Head of caudate nucleus (tissue), 42 donors: ENCODE measurements around the gene SPAG8.

Experiments
- DNase-seq, 42 donors: peaks; one replicate each; pipeline versions ENCODE4 v3.0.0 to v3.0.0-alpha.2; 2020 to 2021; ENCODE audit warnings: mixed read lengths in 7 of 42
- intact Hi-C: fragments of 100-400 bp; cut with DNase I; formaldehyde crosslinking; loops from one replicate; pipeline ENCODE4 v1.15.0; 2022

The SPAG8 gene

DNA sequence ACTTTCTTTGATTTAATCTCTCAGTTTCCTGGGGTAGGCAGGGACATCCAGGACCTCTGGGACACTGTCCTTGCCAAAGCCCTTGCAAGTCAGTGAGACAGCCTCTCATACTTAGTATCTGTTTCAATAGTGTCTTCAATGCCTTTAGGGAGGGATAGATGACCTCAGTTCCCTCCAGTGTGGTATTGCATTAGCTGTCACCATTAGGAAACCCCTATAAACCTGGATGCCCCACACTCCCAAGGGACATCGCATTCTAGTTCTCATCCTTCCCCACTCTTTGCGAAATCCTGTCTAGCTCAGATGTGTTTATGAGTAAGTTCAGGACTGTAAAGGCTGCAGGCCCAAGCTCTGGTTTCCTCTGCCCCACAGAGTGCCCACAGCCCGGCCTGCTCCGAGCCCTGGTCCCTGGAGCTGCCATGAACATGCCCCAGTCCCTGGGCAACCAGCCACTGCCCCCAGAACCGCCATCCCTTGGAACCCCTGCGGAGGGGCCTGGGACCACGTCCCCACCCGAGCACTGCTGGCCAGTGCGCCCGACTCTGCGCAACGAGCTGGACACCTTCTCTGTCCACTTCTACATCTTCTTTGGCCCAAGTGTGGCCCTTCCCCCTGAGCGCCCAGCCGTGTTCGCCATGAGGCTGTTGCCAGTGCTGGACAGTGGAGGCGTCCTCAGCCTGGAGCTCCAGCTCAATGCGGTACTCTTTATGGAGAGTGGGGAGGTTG lies 30.1 kb upstream of the SPAG8 start:
- DNase-seq: no peak
- intact Hi-C loops: no loop called here

DNA sequence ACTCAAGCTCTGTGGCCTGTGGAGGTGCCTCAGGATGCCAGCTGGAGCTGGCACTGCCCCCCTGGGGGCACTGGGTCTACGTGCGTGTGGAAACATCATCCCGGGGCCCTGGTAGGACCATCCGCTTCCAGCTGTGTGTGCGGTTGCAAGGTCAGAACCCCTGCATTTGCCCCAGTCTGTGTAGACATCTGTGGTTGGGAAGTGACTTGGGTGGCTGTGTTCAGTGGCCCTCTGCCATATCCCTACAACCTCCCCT lies 29.5 kb upstream of the SPAG8 start:
- DNase-seq: no peak
- intact Hi-C loops: no loop called here

DNA sequence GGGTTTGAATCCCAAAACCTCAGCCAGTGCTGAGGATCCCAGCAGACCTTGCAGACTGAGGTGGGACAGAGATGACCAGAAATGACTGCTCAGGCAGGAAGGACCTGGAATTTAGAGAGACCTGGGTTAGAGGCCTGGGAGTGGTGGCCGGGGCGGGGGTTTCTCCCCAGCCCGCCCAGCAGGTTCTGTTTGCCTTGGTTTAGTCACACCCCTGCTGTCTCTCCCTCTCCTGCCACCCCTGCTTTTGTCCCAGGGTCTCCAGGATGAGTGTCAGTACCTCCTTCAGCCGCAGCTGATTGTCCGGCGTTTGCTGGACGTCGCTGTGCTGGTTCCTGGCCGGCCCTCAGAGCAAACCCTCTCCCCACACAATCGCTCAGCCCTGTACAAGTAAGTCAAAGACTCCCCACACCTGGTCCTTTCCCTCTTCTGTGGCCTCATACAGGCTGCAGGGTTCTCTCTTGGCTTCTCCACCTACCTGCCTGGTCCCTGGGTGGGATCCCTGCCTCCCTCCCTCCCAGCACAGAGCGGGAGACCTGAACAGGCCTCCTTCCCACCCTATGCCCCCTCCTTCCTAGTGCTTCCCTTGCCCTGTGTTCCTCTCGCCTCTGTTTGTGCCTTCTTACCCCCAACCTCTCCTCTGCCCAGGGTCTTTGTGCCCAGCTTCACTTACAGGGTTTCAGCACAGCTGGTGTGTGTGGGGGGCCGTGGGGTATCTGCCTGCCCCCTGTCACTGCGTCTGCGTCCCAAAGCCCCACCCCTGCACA lies 29.0 kb upstream of the SPAG8 start:
- DNase-seq: no peak
- intact Hi-C loops: no loop called here

DNA sequence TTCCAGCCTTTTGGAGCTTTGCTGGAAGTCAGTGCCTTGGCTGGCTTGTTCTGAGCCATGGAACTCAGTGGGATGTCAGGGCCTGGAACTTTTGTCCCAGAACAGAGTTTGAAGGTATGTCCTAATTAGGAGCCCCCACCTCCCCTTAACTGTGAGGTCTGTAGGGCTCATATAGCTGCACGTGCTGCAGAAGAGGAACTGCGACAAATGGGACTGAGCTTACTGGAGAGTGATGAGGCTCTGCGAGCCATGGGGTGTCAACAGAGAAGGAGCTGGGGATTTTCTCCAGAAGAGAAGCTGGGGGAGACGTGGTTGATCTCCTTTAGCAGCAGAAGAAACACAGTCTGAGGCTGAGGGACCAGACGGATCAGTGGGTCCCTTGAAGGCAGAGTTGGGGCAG lies 27.9 kb upstream of the SPAG8 start:
- DNase-seq: no peak
- intact Hi-C loops: no loop called here

DNA sequence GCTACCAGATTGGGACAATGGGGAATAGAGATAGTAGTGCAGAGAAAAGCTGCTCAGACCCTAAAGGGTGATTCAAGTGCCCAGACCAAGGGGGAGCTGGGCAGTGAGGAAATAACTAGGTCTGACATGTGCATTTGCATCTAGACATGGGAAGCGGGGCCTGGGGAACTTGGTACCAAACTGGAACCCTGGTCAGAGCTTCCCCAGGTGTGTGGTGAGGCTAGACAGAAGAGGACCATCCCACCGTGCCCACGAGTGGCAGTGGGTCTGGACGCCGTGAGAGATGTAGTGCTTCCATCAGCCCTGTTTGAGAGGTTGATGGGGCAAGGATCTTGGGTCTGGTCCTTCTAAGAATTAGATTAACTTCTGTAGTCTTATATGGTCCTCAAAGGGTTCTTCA lies 24.5 kb upstream of the SPAG8 start:
- intact Hi-C loops: no loop called here

DNA sequence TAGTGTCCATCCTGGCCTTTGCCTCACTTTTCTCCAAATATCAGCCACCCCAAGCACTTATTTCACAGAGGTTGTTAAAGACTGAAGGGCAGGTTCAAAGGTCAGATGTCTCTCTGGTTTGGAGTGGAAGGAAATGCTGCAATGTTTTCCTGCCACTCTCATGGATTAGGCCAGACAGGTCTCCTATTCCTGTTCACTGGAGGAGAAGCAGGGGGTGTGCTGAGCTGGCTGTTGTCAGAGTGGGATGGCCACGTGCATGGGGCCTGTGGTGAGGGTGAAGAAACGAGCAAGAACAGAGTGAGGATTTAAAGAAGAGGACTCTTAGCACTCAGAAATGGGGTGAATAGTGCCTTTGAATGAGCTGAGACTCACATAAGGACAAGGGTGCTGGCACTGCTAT lies 23.7 kb upstream of the SPAG8 start:
- DNase-seq: no peak
- intact Hi-C loops: no loop called here

More for the DNA sequence above, 24.5 kb upstream of the SPAG8 start:
- DNase-seq: no peak

DNA sequence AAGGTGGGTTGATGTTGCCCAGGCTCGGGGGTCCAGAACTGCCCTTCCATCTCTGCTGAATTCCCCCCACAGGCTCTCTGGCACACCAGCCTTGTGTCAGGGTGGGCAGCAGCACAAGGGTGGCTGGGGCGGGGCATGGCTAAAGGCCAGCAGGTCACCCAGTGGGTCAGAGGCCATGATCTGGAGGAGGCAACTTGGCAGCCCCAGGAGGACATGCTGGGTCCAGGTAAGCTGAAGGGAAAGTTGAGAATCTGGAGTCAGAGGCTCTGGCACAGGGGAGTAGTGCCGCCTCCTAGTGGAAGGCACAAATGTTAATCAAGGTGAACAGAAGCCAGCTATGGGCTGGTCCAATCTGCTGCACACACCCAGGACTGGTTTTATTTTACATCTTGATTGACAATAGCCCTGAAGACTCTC lies 23.2 kb upstream of the SPAG8 start:
- no peak for DNase-seq
- intact Hi-C loops: no loop called here

DNA sequence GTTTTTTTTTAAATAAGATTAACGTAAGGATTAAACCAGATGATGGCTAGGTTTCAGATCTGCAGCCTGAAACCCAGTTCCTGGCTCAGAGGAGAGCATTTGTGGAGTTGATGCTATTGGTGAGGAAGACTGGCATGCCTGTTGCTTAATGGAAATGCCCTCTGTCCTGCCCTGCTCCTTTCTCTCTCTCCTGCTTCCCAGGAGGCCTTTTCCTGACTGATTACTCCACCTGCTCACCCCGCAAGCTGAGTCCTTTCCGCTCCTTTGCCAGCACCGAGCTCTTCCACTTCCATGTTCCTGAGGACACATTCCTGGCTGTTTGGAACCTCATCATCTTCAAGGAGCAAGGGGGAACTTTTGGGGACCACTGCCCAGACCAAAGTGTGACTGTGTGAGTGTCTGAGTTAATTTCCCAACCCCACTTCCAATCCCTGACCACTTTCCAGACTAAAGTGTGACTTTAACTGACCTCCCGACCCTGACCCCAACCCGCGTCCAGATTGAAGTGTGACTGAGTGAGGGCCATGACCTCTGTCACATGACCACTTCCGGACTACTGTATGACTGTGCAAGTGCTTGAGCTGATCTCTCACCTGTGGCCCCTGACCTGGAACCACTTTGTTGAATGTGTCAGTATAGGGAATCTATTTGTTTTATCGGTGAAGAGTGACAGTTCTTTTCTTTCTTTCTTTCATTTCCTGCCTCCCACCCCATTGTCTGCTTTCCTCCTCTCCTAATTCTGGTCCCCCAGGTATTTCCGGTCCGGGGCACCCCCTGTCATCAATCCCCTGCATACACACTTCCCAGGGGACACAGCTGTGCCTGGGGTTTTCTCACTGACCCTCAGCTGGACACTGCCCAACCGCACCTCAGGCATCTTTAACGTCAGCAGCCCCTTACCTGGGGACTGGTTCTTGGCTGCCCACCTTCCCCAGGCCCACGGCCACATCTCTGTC lies 22.5 kb upstream of the SPAG8 start:
- DNase-seq: no peak
- intact Hi-C loops: no loop called here

DNA sequence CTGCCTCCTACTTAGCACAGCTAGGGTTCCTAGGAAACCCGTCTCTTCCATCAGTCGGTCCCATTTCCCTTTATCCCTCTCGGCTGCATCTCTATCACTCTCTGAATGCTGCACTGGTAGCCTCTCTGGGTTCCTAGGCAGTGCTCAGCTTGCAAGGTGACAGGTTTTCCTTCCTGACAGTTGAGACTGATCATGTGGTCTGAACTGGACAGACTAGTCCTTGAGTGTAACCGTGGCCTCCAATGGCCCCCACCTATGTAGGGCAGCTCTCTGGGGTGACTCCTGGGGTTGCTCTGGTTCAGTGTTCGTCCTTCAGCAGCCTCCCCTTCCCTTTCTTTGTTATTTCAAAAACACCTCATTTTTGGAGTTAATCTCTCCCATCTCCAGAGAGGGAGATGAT lies 20.8 kb upstream of the SPAG8 start:
- intact Hi-C loops: no loop called here
- DNase-seq: no peak

DNA sequence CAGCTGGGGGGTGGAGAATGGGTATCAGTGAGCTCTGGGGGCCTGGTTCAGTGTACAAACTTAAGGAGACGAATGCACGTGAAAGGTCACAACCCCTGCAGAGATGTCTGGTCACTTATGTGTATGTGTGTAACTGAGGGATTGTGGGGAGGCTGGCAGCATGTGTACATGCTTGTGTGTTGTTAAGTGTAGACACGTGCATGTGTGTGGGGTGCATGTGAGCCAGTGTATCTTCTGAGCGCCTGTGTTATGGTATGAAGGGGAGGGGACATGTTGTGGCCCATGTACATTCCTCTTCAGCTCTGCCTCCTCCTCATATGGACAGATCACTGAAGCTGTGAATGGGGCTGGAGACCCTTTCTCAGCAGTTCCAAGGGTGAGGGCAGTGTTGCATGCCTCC lies 19.0 kb upstream of the SPAG8 start:
- intact Hi-C loops: no loop called here
- DNase-seq: no peak

DNA sequence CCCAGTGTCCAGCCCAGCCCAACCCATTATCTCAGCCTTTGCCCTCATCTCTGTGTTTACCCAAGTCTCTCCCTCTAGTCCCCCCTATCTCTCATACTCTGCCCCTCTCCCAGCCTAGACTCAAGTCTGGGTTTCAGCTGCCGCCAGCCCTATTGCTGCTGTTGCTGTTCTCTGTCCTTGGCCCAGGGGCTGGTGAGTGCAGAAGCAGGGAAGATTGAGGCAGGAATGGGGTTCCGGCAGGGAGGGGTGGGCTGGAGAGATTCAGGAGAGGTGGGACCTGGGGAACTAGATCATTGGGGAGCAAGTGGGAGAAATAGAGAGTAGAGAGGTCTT lies 17.7 kb upstream of the SPAG8 start:
- intact Hi-C loops: no loop called here
- peak in 6 of 42 donors; percentile 17 to 43 (median 28) for DNase-seq

DNA sequence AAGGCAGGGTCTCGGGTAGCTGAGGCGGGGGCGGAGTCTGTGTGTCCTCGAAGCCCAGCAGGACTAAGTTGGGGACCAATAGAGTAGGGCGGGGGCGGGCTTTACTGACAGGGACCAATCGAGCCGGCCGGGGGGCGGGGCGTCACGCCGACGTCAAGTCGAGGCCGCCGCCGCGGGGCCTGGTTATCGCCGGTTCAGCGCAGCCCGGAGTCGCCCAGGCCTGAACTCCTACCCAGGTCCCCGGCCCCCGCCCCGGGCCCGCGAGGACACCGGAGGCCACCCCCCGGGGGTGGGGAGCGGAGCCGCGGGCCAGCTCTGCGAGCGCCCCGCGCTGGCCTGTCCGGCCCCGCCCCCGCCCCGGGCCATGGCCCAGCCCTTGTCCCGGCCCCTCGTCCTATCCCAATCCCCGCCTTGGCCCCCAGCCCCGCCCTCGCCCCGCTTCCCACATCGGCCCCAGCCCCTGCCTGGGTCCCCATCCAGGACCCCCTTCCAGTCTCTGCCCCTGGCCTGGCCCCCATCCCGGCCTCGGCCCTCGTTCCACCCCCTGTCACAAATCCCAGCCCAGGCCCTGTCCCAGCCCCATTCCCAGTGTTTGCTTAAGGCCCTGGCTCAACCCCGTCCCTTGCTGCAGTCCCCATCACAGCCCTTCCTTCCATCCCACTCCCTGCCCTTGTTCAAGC lies 17.2 kb upstream of the SPAG8 start, which contains the start of gene TMEM8B:
TMEM8B (plus strand) TSS at position 145 of the 680 bp plus-strand sequence; CDS start at position 365, 220 bp downstream.
- intact Hi-C loops: no loop called here
- DNase-seq: peak; percentile 94 to 99 (median 97)

DNA sequence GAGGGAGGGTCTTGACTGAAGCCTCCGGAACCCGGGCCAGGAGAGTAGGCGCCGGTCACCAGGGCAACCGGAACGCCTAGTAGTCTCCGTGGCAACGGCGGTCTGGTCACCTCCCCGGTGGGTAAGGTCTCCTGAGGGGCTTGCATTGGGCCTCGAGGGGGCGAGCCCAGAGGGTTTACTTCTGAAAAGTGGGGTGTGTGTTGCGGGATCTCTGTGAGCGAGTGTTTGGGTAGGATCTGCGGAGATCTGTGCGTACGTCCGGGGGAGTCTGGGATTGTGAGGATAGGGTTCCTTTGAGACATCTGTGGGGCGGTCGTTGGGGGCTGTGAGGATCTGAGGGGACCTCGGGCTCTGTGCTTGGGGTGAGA lies 16.6 kb upstream of the SPAG8 start, which contains the start of gene FAM221B:
FAM221B (minus strand) TSS at position 17 of the 368 bp plus-strand sequence. CDS start 2,571 bp downstream, outside the sequence.
- peak in 19 of 42 donors; percentile 12 to 49 (median 27) for DNase-seq
- intact Hi-C loops: no loop called here

DNA sequence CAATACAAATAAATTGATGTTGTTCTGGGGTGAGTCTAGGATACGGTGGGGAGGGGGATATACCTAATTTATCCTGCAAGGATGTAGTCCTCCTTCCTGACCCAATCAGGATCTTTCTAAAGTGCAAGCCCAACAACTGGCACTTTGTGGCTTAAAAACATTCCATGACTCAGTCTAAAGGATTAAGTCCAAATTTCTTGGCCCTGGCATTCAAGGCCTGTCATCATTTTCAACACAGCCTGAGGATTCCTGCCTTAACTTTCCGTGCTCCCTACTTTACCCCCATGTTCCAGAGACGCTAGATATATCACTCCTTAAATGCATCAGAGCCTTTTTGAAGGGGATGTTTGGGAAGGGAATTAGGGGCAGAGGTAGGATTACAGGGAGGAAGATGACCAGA lies 15.4 kb upstream of the SPAG8 start:
- intact Hi-C loops: no loop called here
- DNase-seq: no peak

DNA sequence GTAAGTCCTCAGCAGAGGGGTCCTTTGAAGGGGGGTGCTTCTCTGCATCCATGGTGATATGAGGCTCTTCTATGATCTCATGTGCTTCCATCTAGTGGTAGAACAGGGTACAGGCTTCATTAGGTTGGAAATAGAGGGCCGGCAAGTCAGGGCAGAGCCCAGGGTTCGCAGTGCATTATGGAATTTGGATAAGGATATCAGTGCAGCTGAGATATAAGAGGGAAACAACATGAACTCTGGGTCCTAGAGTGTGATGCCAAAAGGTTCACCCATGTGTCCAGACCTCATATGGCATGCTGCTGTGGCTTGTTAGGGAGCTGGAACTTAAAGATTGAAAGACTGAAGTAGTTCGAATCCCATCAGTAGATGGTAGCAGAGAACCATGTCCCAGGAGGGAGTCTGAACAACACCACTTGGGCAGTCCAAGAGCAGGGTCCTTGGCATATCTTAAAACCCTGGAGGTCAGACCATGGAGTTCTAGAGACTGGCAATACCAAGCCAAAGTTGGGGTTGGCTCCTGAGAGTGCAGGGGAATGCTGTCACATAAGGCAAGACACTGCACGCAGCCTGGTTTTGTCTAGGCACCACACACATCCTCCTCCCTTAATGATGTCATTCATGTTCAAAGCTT lies 14.1 kb upstream of the SPAG8 start:
- peak in 15 of 42 donors; percentile 8 to 62 (median 39) for DNase-seq

DNA sequence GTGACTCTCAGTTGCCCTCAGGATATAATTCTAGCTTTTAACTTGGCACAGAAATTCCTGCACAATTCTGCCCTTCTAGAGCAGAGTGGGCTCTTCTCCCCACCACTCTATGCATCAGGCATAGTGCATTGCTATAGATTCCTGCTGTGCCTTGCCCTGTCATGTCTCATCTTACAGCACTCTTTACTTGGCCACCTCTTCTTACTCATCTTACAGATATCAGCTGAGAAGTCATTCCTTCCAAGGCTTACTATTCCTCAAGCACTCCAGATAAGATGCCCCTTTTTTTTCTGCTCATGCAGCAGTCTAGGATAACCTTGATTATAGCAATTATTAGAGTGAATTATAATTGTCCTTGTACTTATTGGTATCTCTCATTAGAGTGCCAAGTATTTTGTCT lies 10.9 kb upstream of the SPAG8 start:
- intact Hi-C loops: no loop called here
- no peak for DNase-seq

More for the DNA sequence above, 14.1 kb upstream of the SPAG8 start:
- intact Hi-C loops: no loop called here

DNA sequence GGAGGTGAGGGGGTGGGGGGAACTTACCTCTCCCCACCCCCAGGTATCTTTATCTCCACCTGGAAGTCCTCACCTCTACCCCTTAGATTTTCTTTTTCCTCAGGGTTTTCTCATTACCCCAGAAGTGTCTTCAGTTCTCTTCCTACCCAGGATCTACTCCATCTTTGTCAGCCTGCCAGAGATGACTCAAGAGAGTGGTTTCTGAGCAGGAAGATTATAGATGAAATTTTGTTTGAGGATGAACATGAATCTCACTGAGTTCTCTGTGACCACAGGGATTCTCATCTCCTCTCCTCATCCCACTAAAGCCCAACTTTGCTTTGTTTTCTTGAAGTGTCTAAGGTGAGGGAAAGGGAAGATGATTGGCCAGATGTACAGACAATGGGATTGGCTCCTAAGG lies 8.0 kb upstream of the SPAG8 start:
- intact Hi-C loops: no loop called here
- DNase-seq: no peak

DNA sequence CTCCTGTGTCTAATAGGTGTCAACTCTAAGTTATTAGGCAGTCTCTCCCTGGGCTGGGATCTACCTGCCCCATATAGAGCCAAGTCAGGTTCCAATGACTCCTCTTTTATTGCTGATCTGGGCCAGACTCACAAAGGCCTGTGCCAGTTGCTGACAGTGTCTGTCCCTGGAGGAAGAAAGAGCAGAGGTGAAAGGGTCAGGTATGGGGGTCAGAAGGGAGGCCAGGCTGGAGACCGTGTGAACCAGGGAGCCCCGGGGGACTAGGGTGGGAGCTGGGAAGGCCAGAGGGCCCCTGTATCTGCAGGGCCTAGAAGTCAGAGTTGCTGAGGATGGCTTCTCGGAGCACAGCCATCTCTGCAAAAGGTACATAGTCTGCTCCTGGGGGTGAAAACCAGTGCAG lies 6.3 kb upstream of the SPAG8 start:
- DNase-seq: no peak

DNA sequence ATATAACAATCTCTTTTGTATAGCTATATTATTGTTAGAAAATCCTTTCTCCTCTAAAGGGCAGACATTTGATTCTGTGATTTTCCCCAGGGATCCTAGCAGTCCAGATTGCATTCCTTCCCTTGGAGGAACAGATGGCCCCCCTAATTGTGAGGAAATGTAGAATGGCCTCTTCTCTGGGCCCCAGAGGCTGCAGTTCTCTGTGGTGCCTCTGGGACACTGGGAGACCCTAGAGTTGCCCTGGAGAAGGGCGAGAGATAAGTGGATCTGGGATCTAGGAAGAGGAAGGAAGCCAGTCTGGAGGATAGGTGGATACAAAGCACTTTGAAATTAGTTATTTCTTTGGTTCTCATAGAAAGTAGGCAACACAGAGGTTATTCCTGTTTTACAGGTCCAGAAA lies 4.6 kb upstream of the SPAG8 start:
- intact Hi-C loops: no loop called here
- DNase-seq: no peak

More for the DNA sequence above, 6.3 kb upstream of the SPAG8 start:
- intact Hi-C loops: no loop called here
